Measurements from ENCODE around the gene OLFML2B. TPM values are rescaled to one million over a fixed set of nuclear protein-coding genes. Genes with fewer than 3 reads are reported as not detected.

OLFML2B gene
- total RNA-seq, 1 experiment from 2014 or later: 3.4 TPM

- CTCF ChIA-PET: interaction anchor here (0.6 kb wide), 2 partner anchors 266 to 274 kb away, joined by 6 to 12 read pairs; no protein-coding TSS in a partner anchor
- POLR2A ChIA-PET (ENCODE audit: low non-redundant PET): no interaction called here
- Histone ChIP-seq H3K27me3 (replicated peaks; ENCODE audit: insufficient read depth, low read depth, low read length, poor library complexity) (no peaks in the 10 kb centered on the region), H3K4me1 (ENCODE audit: insufficient read depth, low read length, poor library complexity, severe bottlenecking) (peaks cover 6% of the 10 kb centered on the region), H3K4me3 (ENCODE audit: low read depth, low read length, poor library complexity, severe bottlenecking) (no peak overlapping the region), H3K27ac (ENCODE audit: low read depth, low read length, poor library complexity, severe bottlenecking) (no peak overlapping the region), H3K9me3 (ENCODE audit: low read depth, low read length, poor library complexity, severe bottlenecking) (no peaks in the 10 kb centered on the region), H3K36me3 (ENCODE audit: insufficient read depth, low read length, poor library complexity, severe bottlenecking) (no peaks in the 10 kb centered on the region)
- BruUV-seq (replicated peaks): no TSS peak
- no peak for DNase-seq (ENCODE audit: low spot score)
- intact Hi-C loops (cut with micrococcal nuclease; ENCODE audit: unreplicated experiment): loop anchor here (10.0 kb wide), 1 partner anchor 274 kb away; the partner anchor contains the start of gene ATF6
- no peak for TF ChIP-seq EZH2 (IDR thresholded peaks at IDR 0.05; ENCODE audit: borderline replicate concordance, low read depth, low read length, poor library complexity, severe bottlenecking)
These were observed 15.0 kb upstream of the OLFML2B start for GRCh38 chr1:162038624-162039023.

GRCh38 chr1:162036163-162036562 is 12.5 kb upstream of the OLFML2B start:
- DNase-seq (ENCODE audit: low spot score): no peak
- no peaks in the 10 kb centered on the region for H3K9me3 ChIP-seq (ENCODE audit: low read depth, low read length, poor library complexity, severe bottlenecking)
- TF ChIP-seq, protein P1, sequence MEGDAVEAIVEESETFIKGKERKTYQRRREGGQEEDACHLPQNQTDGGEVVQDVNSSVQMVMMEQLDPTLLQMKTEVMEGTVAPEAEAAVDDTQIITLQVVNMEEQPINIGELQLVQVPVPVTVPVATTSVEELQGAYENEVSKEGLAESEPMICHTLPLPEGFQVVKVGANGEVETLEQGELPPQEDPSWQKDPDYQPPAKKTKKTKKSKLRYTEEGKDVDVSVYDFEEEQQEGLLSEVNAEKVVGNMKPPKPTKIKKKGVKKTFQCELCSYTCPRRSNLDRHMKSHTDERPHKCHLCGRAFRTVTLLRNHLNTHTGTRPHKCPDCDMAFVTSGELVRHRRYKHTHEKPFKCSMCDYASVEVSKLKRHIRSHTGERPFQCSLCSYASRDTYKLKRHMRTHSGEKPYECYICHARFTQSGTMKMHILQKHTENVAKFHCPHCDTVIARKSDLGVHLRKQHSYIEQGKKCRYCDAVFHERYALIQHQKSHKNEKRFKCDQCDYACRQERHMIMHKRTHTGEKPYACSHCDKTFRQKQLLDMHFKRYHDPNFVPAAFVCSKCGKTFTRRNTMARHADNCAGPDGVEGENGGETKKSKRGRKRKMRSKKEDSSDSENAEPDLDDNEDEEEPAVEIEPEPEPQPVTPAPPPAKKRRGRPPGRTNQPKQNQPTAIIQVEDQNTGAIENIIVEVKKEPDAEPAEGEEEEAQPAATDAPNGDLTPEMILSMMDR (conservative IDR thresholded peaks at IDR 0.05; ENCODE audit: low read depth, low read length): no peak
- no peak for TF ChIP-seq EZH2 (IDR thresholded peaks at IDR 0.05; ENCODE audit: borderline replicate concordance, low read depth, low read length, poor library complexity, severe bottlenecking)
- no peaks in the 10 kb centered on the region for H3K27me3 ChIP-seq (replicated peaks; ENCODE audit: insufficient read depth, low read depth, low read length, poor library complexity)
- H3K27ac ChIP-seq (ENCODE audit: low read depth, low read length, poor library complexity, severe bottlenecking): no peak overlapping the region
- no peak overlapping the region for H3K4me3 ChIP-seq (ENCODE audit: low read depth, low read length, poor library complexity, severe bottlenecking)
- intact Hi-C loops (cut with micrococcal nuclease; ENCODE audit: unreplicated experiment): loop anchor here (10.0 kb wide), 1 partner anchor 271 kb away; the partner anchor contains the start of gene ATF6
- peaks cover 6% of the 10 kb centered on the region for H3K4me1 ChIP-seq (ENCODE audit: insufficient read depth, low read length, poor library complexity, severe bottlenecking)
- CTCF ChIA-PET: interaction anchor here (0.7 to 2.6 kb wide), 3 partner anchors 12 to 244 kb away, joined by 4 to 114 read pairs (median 9); partner anchors contain the start of gene OLFML2B
- H3K36me3 ChIP-seq (ENCODE audit: insufficient read depth, low read length, poor library complexity, severe bottlenecking): no peaks in the 10 kb centered on the region
- POLR2A ChIA-PET (ENCODE audit: low non-redundant PET): no interaction called here
- no TSS peak for BruUV-seq (replicated peaks)

DNA sequence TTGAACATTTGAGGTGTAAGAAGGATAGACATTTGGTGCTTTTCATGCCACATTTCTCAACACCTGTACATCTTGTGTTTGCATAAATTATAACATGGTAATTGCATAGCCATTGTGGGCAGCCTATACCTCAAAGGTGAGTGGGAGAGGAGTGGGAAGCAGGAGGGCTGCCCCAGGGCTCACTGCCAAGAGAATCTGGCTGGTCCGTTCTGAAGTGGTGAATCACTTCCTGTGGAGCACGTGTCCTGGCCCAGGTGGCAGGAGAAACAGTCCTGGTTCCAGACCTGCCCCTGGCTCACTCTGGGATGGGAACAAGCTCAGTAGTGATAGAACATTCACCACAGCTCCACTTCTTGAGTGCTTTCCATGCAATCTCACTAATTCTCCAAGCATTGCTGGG is 11.6 kb upstream of the OLFML2B start:
- TF ChIP-seq EZH2 (IDR thresholded peaks at IDR 0.05; ENCODE audit: borderline replicate concordance, low read depth, low read length, poor library complexity, severe bottlenecking): no peak
- TF ChIP-seq, protein P1 (conservative IDR thresholded peaks at IDR 0.05; ENCODE audit: low read depth, low read length): no peak
- Histone ChIP-seq H3K4me3 (ENCODE audit: low read depth, low read length, poor library complexity, severe bottlenecking) (no peak overlapping the region), H3K4me1 (ENCODE audit: insufficient read depth, low read length, poor library complexity, severe bottlenecking) (peaks cover 6% of the 10 kb centered on the region), H3K27ac (ENCODE audit: low read depth, low read length, poor library complexity, severe bottlenecking) (no peak overlapping the region), H3K27me3 (replicated peaks; ENCODE audit: insufficient read depth, low read depth, low read length, poor library complexity) (no peaks in the 10 kb centered on the region), H3K9me3 (ENCODE audit: low read depth, low read length, poor library complexity, severe bottlenecking) (no peaks in the 10 kb centered on the region), H3K36me3 (ENCODE audit: insufficient read depth, low read length, poor library complexity, severe bottlenecking) (no peaks in the 10 kb centered on the region)
- DNase-seq (ENCODE audit: low spot score): no peak
- ChIA-PET CTCF (interaction anchor here (1.0 to 1.7 kb wide), 3 partner anchors 11 to 243 kb away, joined by 3 to 10 read pairs (median 4); partner anchors contain the start of gene OLFML2B), POLR2A (ENCODE audit: low non-redundant PET) (no interaction called here)
- intact Hi-C loops (cut with micrococcal nuclease; ENCODE audit: unreplicated experiment): loop anchor here (10.0 kb wide), 1 partner anchor 270 kb away; the partner anchor contains the start of gene ATF6
- no TSS peak for BruUV-seq (replicated peaks)

DNA sequence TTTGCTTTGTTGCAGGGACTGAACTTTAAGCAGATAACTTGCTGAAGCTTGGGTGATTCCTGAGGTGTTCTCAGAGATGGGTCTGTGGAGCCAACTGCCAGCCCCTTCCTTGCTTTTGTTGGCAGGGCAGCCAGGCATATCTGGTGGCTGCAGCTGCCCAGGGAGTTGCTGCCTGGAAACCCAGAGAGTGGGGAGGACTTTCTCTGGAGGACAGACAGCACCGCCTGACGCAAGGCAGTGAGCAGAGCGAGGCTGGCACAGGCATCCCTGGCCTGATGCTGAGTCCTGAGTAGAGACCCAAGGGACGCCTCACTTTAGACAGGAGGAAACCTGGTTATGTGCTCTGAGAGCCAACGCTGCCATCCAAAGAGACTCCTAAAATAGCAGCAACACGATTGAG is 9.8 kb upstream of the OLFML2B start:
- H3K4me1 ChIP-seq (ENCODE audit: insufficient read depth, low read length, poor library complexity, severe bottlenecking): peaks cover 4% of the 10 kb centered on the region
- intact Hi-C loops (cut with micrococcal nuclease; ENCODE audit: unreplicated experiment): loop anchor here (10.0 kb wide), 1 partner anchor 269 kb away; the partner anchor contains the start of gene ATF6
- H3K27me3 ChIP-seq (replicated peaks; ENCODE audit: insufficient read depth, low read depth, low read length, poor library complexity): no peaks in the 10 kb centered on the region
- H3K36me3 ChIP-seq (ENCODE audit: insufficient read depth, low read length, poor library complexity, severe bottlenecking): no peaks in the 10 kb centered on the region
- ChIA-PET POLR2A (ENCODE audit: low non-redundant PET) (no interaction called here), CTCF (interaction anchor here (1.7 kb wide), 1 partner anchor 241 kb away, joined by 10 read pairs; no protein-coding TSS in a partner anchor)
- DNase-seq (ENCODE audit: low spot score): no peak
- no peak overlapping the region for H3K27ac ChIP-seq (ENCODE audit: low read depth, low read length, poor library complexity, severe bottlenecking)
- H3K4me3 ChIP-seq (ENCODE audit: low read depth, low read length, poor library complexity, severe bottlenecking): no peak overlapping the region
- no peaks in the 10 kb centered on the region for H3K9me3 ChIP-seq (ENCODE audit: low read depth, low read length, poor library complexity, severe bottlenecking)
- no peak for TF ChIP-seq EZH2 (IDR thresholded peaks at IDR 0.05; ENCODE audit: borderline replicate concordance, low read depth, low read length, poor library complexity, severe bottlenecking)
- TF ChIP-seq, protein P1 (conservative IDR thresholded peaks at IDR 0.05; ENCODE audit: low read depth, low read length): no peak
- no TSS peak for BruUV-seq (replicated peaks)
